RWPE2 (cell line): ENCODE measurements around the gene MET.

ENCODE experiments used
- ATAC-seq: fragments of 200-7000 bp; cut with Tn5 transposase; 3 replicates; pipeline ENCODE4 v1.9.1; 2021; ENCODE audit warnings: low read depth
- DNase-seq: peaks from one replicate; pipeline ENCODE4 v3.0.0-alpha.2; 2020; ENCODE audit warnings: low spot score
- H3K27ac ChIP-seq: fragments of 450-650 bp; 2 replicates; pipeline ENCODE4 v1.5.1; 2017; ENCODE audit warnings: mild to moderate bottlenecking; ENCODE audit not compliant: poor library complexity, severe bottlenecking
- H3K27me3 ChIP-seq: fragments of 250-450 bp; sonication (Bioruptor Pico); 2 replicates; pipeline ENCODE4 v1.5.1; 2021; ENCODE audit warnings: mild to moderate bottlenecking, moderate library complexity; ENCODE audit not compliant: insufficient read depth, poor library complexity, severe bottlenecking
- H3K36me3 ChIP-seq: fragments of 250-450 bp; sonication (Bioruptor Pico); 2 replicates; pipeline ENCODE4 v1.5.1; 2020; ENCODE audit warnings: low read depth, mild to moderate bottlenecking, moderate library complexity
- H3K4me1 ChIP-seq: fragments of 250-450 bp; sonication (Bioruptor Pico); 2 replicates; pipeline ENCODE4 v1.5.1; 2021; ENCODE audit warnings: mild to moderate bottlenecking, moderate library complexity; ENCODE audit not compliant: insufficient read depth, poor library complexity, severe bottlenecking
- H3K4me3 ChIP-seq: fragments of 250-450 bp; sonication (Bioruptor Pico); 2 replicates; pipeline ENCODE4 v1.5.1; 2021; ENCODE audit warnings: mild to moderate bottlenecking, moderate library complexity; ENCODE audit not compliant: severe bottlenecking
- H3K9me3 ChIP-seq: fragments of 250-450 bp; sonication (Bioruptor Pico); 2 replicates; pipeline ENCODE4 v1.5.1; 2021; ENCODE audit warnings: mild to moderate bottlenecking, moderate library complexity; ENCODE audit not compliant: severe bottlenecking
- CTCF ChIP-seq: fragments of 450-650 bp; IDR thresholded peaks from one replicate; pipeline ENCODE4 v1.5.1; 2017; ENCODE audit warnings: mild to moderate bottlenecking, moderate library complexity; ENCODE audit not compliant: poor library complexity, severe bottlenecking

Gene MET

DNA sequence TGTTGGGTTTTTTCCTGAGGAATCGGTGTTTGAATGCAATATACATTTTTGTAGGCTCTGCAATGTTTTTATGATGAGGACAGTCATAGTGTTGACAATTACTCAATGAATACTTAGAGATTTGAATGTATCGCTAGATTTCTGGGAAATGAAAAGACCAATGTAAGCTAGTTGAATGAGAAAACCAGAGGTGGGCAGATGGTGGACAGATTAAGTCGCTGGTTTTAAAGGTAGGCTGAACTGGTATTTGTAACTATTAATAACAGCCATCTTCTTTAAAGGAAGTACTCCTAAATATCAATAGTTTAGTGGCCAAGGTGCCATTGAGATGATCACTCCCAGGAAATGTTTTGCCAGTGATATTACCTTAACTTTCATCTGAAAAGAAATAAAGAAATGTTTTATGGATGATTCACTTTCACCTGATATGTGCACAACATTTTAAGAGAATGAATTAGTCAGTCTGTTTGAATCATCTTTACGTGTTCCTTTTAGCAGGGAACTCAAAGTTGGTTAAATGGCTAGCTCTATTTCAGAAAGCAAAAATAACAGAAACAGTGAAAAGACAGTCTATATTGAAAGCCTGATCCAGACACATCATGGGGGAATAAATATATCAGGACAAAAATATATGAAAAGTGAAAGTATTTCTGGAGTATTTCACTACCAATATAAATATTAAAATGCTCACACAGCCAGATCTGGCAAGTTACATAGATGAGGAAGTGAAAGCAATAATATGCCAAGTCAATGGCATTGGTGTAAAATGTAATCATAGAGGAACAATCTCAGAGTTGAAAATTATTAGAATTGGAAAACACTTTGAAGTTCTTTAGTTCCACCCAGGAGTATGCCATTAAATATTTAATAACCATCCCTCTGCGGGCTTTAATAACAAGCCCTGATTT, 20.7 kb downstream of the MET start:
- Histone ChIP-seq H3K4me3 (no peak overlapping the region), H3K27ac (peak overlapping the region; percentile 96), H3K36me3 (peaks cover 63% of the 10 kb centered on the region), H3K4me1 (peaks cover 64% of the 10 kb centered on the region), H3K27me3 (no peaks in the 10 kb centered on the region), H3K9me3 (no peaks in the 10 kb centered on the region)
- DNase-seq (no peak), ATAC-seq (peak; percentile 70)
- TF ChIP-seq CTCF: no peak

GRCh38 chr7:116696707-116697106, 24.7 kb downstream of the MET start:
- Histone ChIP-seq H3K4me3 (no peak overlapping the region), H3K4me1 (peaks cover 40% of the 10 kb centered on the region), H3K9me3 (no peaks in the 10 kb centered on the region), H3K36me3 (peaks cover 90% of the 10 kb centered on the region), H3K27ac (no peak overlapping the region), H3K27me3 (no peaks in the 10 kb centered on the region)
- ATAC-seq (no peak), DNase-seq (no peak)
- TF ChIP-seq CTCF: no peak

DNA sequence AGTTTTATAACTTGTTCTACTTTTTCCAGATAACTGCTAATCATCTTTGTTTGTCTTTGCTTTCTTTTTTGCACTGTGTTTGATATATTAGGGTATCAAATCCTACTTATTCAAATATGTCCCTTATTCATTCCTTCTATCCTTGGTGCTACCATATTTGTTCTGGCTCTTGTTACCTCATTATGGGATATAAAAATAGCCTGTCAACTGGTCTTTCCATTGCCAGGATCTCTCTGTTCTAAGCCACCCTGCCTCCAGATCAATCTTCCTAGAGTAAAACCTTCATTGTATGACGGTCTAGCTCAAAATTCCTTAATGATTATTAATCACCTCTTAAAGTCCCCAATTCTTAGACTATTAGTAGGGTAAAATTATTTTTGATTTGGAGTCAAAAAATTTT, 25.2 kb downstream of the MET start:
- Histone ChIP-seq H3K27ac (no peak overlapping the region), H3K4me1 (peaks cover 39% of the 10 kb centered on the region), H3K27me3 (no peaks in the 10 kb centered on the region), H3K9me3 (no peaks in the 10 kb centered on the region), H3K36me3 (peaks cover 89% of the 10 kb centered on the region), H3K4me3 (no peak overlapping the region)
- no peak for TF ChIP-seq CTCF
- ATAC-seq: no peak
- DNase-seq: no peak

GRCh38 chr7:116697761-116698160, 25.8 kb downstream of the MET start:
- Histone ChIP-seq H3K27ac (no peak overlapping the region), H3K36me3 (peaks cover 92% of the 10 kb centered on the region), H3K9me3 (no peaks in the 10 kb centered on the region), H3K4me1 (peaks cover 39% of the 10 kb centered on the region), H3K4me3 (no peak overlapping the region), H3K27me3 (no peaks in the 10 kb centered on the region)
- DNase-seq: no peak
- ATAC-seq: no peak
- no peak for TF ChIP-seq CTCF

DNA sequence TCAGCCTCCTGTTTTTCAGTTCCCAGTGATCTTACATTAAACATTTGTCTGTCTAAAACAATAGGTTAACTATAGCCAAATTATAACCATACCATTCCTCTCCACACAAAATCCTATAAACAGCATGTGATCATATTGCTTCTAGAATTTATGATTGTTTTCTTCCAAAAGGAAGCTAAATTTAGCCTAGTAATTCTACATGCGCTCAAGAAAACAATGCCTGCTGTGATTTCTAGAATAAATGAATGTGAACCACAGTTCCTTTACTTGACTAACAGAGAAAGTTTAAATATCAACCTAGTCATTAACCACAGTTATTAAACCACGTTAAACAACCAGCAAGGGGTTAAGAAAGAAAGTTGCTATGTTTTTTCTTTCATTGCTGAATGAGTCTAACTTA, 26.4 kb downstream of the MET start:
- TF ChIP-seq CTCF: no peak
- ATAC-seq (no peak), DNase-seq (no peak)
- no peaks in the 10 kb centered on the region for H3K9me3 ChIP-seq
- no peak overlapping the region for H3K27ac ChIP-seq
- H3K27me3 ChIP-seq: no peaks in the 10 kb centered on the region
- H3K36me3 ChIP-seq: peaks cover 96% of the 10 kb centered on the region
- H3K4me3 ChIP-seq: no peak overlapping the region
- H3K4me1 ChIP-seq: peaks cover 39% of the 10 kb centered on the region
